Measurements from ENCODE around the gene KLHL21. TPM values are rescaled to one million over a fixed set of nuclear protein-coding genes. Genes with fewer than 3 reads are reported as not detected.
"Not testable (repeated sequence)": the region's sequence is repeated elsewhere in the genome, so short reads cannot be mapped to it uniquely, and the experiment has no call there.

KLHL21 gene
- total RNA-seq, 1 donor from 2014 or later: 42.4 TPM

GRCh38 chr1:6599991-6600390 is 2.7 kb downstream of the KLHL21 start:
- not testable (repeated sequence) for DNase-seq (ENCODE audit: low spot score)

- DNase-seq (ENCODE audit: low spot score): no peak
These were observed 3.3 kb downstream of the KLHL21 start for GRCh38 chr1:6599141-6599975.

GRCh38 chr1:6597777-6598131 is 4.9 kb downstream of the KLHL21 start:
- no peak for DNase-seq (ENCODE audit: low spot score)

- DNase-seq (ENCODE audit: low spot score): no peak
These were observed 5.5 kb downstream of the KLHL21 start for GRCh38 chr1:6596886-6597776.

- no peak for DNase-seq (ENCODE audit: low spot score)
These were observed 6.3 kb downstream of the KLHL21 start for GRCh38 chr1:6596351-6596750.

GRCh38 chr1:6594977-6595740 is 7.5 kb downstream of the KLHL21 start:
- DNase-seq (ENCODE audit: low spot score): no peak

- no peak for DNase-seq (ENCODE audit: low spot score)
These were observed 8.9 kb downstream of the KLHL21 start for GRCh38 chr1:6593810-6594209.

GRCh38 chr1:6592865-6593593 is 9.6 kb downstream of the KLHL21 start:
- DNase-seq (ENCODE audit: low spot score): no peak

GRCh38 chr1:6592441-6592840 is 10.2 kb downstream of the KLHL21 start:
- DNase-seq (ENCODE audit: low spot score): no peak

- no peak for DNase-seq (ENCODE audit: low spot score)
These were observed 11.0 kb downstream of the KLHL21 start for GRCh38 chr1:6591644-6592043.

- no peak for DNase-seq (ENCODE audit: low spot score)
These were observed 11.4 kb downstream of the KLHL21 start for GRCh38 chr1:6591222-6591621.

GRCh38 chr1:6590046-6590445 is 12.6 kb downstream of the KLHL21 start:
- no peak for DNase-seq (ENCODE audit: low spot score)

- DNase-seq (ENCODE audit: low spot score): no peak
These were observed 13.7 kb downstream of the KLHL21 start for GRCh38 chr1:6588893-6589520.

- no peak for DNase-seq (ENCODE audit: low spot score)
These were observed 14.4 kb downstream of the KLHL21 start for GRCh38 chr1:6588128-6588892.

GRCh38 chr1:6587261-6588005 is 15.2 kb downstream of the KLHL21 start:
- DNase-seq (ENCODE audit: low spot score): no peak

GRCh38 chr1:6586404-6586816 is 16.3 kb downstream of the KLHL21 start:
- no peak for DNase-seq (ENCODE audit: low spot score)

GRCh38 chr1:6585841-6586240 is 16.8 kb downstream of the KLHL21 start:
- DNase-seq (ENCODE audit: low spot score): no peak

GRCh38 chr1:6585081-6585722 is 17.5 kb downstream of the KLHL21 start:
- no peak for DNase-seq (ENCODE audit: low spot score)

All from mucosa of gallbladder (tissue), 1 donor.